HG02970 (cell line): ENCODE data around the gene VAV1.
"Not testable (repeated sequence)": the region's sequence is repeated elsewhere in the genome, so short reads cannot be mapped to it uniquely, and the experiment has no call there.

ENCODE experiments used
- ATAC-seq: cut with Tn5 transposase; IDR thresholded peaks from one replicate; pipeline ENCODE4 v1.9.1; 2021; ENCODE audit warnings: mild to moderate bottlenecking, moderate library complexity, moderate number of reproducible peaks; ENCODE audit not compliant: unreplicated experiment, low FRiP score

Gene VAV1

DNA sequence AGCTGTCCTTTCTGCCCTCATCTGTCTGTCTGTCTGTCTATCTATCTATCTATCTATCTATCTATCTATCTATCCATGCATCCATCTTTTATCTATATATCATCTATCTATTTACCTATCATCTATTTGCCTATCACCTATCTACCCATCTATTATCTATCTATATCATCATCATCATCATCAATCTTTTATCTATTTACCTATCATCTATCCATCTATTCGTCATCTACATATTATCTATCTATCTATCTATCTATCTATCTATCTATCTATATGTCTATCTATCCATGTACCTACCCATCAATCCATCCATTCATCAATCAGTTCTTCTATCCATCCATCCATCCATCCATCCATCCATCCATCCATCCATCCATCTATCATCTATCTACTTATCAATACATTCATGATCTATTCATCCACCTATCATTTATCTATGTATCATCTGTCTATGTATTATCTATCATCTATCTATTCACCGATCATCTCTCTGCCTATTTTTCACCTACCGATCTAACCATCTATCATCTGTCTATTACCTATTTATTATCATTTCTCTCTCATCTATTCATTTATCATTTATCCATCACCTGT is 65.7 kb downstream of the VAV1 start:
- ATAC-seq, result no peak

DNA sequence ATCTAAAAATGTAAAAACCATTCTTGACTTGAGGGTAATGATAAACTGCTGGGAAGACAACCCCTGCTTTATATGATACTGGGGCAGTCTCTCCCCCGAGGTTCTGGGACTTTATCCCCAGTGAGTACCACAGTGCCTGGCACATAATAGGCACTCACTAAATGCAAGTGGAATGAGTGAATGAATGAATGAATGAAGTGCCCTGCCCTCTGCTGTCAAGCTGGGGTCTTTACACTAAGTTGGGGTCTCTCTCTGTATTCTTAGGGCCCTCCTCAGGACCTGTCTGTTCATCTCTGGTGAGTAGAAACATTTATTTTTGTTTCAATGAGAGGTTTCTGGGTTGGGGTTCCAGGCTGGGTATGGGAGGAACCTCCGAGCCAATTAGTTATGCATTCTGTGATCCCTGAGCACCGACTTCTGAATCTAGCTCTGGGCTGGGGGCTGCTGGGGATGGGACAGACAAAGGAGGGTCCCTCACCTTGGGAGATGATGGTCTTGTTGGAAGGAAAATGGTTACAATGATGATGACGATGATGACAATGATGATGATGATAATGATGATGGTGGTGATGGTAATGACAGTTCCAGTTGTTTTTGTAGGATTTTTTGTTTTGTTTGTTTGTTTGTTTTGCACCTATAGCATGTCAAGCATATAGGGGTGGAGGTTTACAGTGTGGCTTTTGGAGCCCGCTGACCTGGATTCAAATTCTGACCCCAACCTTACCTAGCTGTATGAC is 70.5 kb downstream of the VAV1 start:
- ATAC-seq, result no peak

DNA sequence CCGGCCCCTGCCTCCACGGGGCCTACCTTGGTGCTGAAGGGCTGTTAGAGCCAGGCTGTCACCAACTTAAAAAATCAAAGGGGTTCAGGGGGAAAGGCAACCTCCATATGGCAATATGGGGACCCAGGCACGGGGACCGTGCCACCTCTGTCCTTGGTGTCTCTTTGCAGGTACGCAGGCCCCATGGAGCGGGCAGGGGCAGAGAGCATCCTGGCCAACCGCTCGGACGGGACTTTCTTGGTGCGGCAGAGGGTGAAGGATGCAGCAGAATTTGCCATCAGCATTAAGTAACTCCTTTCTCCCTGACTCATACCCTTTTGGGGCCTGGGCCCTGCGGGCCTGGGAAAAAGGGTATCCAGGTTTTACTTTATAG is 75.3 kb downstream of the VAV1 start:
- ATAC-seq, result no peak

DNA sequence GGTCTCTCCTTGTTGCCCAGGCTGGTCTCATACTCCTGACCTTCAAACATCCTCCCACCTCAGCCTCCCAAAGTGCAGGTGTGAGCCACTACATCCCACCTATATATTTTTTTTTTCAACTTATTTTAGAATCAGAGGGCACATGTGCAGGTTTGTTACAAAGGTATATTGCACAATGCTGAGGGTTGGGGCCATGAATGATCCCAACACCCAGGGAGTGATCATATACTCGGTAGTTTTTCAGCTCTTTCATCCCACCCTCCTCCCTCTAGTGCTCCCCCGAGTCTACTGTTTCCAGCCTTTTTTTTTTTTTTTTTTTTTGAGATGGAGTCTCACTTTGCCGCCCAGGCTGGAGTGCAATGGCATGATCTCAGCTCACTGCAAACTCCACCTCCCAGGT is 76.5 kb downstream of the VAV1 start:
- ATAC-seq, result no peak

DNA sequence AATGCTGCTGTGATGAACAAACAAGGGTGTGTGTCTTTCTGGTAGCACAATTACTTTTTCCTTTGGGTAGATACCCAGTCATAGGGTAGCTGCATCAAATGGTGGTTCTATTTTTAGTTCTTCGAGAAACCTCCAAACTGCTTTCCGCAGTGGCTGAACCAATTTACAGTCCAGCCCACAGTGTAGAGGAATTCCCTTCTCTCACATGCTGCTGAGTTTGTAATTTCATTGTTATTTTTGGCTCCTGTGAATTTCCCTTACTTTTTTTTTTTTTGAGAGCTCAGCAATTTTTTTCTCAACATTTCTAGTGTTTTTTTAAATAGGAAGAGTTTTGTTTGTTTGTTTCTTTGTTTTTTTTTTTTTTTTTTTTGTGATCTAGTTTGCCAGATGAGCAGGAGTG is 77.4 kb downstream of the VAV1 start:
- ATAC-seq, result no peak

DNA sequence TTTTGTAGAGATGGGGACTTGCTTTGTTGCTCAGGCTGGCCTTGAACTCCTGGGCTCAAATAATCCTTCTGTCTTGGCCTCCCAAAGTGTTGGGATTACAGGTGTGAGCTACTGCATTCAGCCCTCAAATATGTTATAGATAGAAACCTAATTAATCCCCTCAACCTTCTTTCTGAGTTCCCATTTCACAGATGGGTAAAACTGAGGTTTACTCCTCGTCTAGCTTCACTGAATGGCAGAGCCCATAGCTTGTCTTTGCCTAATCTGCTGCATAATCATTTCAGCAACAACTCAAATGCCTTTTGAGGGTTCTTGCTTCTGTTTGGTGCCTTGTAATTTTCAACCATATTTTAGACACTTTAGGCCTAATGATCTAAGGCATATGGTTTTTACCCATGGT is 78.9 kb downstream of the VAV1 start:
- no peak for ATAC-seq

DNA sequence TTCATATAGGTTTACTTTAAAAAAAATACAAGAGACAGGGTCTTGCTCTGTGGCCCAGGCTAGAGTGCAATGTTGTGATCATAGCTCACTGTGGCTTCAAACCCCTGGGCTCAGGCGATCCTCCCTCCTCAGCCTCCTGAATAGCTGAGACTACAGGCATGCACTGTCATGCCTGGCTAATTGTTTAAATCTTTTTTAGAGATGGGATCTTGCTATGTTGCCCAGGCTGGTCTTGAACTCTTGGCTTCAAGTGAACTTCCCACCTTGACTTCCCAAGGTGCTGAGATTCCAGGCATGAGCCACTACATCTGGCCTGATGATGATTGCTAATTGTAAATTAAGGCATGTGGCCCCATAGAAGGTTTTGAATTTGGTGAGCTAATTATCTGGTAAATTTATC is 79.5 kb downstream of the VAV1 start:
- ATAC-seq, result no peak

DNA sequence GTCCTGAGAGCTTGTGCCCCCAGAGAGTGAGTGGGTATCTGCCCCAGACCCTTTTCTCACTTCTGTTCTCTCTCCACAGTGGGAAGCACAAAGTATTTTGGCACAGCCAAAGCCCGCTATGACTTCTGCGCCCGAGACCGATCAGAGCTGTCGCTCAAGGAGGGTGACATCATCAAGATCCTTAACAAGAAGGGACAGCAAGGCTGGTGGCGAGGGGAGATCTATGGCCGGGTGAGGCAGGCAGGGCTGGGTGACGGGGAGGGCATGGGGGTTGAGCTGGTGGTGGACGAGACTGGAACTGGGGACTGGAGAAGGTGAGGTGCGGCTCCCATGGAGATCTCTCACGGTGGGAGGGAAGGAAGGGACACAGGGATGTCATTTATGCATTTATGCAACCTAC is 81.4 kb downstream of the VAV1 start:
- ATAC-seq, result no peak

DNA sequence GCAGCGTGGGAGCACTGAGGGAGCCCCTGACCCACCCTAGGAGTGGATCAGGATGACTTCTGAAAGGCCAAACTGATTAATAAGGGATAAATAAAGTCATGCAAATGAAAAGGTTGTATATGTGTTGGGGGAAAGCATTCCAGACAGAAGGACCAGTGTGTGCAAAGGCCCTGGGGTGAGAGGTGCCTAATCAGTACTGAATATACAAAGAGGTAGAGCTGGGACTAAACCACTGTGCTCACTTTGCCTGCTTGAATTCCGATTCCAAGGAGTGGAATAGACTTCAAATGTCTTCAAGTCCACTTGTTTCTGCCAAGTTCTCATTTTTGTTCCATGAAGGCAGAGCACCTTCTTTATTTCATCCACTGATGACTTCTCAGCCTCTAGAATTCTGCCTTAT is 82.2 kb downstream of the VAV1 start:
- no peak for ATAC-seq

DNA sequence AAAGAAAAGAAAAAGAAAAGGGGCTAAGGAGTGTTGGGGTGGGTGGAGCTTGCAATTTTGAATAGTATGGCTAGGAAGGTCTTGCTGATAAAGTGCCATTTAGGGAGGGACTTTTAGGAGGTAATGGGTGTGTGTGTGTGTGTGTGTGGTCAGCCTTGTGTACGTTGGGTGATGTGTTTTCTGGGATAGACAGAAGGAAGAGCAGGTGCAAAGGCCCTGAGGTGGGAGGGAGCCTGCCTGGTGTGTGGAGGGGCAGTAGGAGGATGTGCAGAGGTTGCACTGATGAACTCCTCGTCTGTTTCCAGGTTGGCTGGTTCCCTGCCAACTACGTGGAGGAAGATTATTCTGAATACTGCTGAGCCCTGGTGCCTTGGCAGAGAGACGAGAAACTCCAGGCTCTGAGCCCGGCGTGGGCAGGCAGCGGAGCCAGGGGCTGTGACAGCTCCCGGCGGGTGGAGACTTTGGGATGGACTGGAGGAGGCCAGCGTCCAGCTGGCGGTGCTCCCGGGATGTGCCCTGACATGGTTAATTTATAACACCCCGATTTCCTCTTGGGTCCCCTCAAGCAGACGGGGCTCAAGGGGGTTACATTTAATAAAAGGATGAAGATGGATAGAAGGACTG is 84.4 kb downstream of the VAV1 start:
- no peak for ATAC-seq

DNA sequence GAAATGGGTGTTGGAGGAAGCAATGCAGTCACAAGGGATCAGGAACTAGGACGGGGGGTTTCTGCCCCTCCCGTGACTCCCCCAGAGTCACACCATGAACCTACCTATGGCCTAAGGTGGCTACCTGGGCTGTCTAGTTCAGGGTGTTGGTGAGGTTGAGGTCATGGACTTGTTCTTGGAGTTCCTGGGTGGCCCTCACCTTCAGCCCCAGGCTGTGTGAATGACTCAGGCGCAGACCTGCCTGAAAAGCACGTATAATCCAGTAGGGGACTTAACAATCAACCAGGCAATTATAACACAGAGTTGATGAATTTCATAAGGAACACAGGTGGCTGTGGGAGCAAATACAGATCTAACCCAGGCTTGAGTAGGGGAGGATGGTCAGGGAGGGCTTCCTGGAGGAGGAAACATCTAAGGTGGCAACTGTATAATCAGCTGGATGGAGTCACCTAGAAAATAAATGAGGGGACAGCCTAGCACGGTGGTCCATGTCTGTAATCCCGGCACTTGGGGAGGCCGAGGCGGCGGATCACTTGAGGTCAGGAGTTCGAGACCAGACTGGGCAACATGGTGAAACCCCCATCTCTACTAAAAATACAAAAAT is 89.3 kb downstream of the VAV1 start:
- ATAC-seq, result no peak

DNA sequence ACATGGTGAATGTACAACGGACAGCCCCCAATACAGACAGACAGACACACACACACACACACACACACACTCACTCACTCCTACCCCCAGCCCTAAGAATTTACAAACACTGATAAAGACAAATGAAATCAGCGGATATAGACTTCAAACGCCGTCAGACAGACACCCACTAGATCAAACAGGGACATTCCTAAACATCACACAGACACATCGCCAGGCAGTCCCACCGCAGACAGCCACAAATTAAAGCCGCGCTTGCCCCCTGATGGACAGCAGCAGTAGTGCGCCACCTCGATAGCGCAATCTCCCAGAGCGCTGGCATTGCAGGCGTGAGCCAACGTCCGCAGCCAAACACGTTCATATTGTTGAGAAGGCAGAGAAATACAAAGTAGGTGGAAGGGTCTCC is 90.2 kb downstream of the VAV1 start:
- ATAC-seq, result no peak

DNA sequence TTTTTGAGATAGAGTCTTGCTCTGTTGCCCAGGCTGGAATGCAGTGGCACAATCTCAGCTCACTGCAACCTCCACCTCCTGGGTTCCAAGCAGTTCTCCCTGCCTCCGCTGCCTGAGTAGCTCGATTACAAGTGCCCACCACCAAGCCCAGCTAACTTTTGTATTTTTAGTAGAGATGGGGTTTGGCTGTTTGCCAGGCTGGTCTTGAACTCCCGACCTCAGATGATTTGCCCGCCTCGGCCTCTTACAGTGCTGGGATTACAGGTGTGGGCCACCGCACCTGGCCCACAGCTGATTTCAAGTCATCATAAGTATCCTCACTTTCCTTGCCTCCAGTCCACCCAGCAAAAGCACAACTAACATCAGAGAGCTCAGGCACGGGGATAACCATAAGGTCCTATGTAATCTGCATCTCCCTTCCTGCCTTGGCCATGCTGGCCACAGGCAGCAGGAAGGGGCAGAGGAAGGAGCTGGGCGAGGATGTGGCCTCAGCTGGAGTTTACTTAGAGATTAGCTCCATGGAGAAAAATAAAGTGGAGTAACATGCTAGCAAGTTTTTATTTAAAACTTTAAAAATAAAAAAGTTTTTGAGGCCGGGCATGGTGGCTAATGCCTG is 91.9 kb downstream of the VAV1 start:
- ATAC-seq, result no peak

DNA sequence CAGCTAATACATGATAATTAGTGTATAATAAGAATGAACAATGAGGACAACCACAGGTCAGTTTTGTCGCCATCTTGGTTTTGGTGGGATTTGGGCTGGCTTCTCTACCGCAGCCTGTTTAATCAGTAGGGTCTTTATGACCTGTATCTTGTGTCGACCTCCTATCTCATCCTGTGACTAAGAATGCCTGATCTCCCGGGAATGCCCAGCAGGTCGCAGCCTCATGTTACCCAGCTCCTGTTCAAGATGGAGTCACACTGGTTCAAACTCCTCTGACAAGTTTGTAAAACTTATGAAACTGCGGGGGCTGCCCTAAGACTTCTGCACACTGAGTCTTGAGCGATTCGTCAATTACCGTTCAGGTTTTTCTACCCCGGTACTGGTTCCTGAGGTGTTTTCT is 93.3 kb downstream of the VAV1 start:
- ATAC-seq, result no peak

DNA sequence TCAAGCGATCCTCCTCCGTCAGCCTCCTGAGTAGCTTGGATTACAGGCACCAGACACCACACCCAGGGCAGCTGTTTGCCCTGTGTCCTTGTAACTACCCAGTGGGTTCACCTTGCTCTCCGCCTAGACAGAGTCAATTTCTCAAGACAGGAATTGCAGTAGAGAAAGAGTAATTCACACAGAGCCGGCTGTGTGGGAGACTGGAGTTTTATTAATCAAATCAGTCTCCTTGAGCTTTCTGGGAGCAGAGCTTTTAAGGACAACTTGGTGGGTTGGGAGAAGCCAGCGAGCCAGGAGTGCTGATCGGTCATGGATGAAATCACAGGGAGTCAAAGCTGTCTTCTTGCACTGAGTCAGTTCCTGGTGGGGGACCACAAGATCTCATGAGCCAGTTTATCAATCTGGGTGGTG is 94.2 kb downstream of the VAV1 start:
- no peak for ATAC-seq

DNA sequence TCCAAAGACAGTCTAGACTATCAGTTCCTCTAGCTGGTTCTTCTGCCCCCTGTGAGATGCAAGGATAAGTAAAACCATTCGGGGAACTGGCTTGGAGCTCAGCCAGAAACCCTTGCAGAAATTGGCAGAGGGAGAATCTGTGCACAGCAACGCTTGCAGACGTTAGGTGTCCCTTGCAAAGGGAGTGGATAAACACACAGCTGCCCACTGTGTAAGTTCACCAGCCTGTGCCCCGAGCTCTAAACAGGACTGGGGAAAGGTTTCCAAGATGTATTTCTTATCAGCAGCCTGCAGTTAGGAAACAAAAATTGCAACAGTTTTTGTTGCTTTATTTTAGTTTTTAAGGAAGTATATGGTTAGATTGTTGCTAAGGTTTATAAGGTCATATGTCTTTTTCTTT is 95.8 kb downstream of the VAV1 start:
- ATAC-seq, result no peak

DNA sequence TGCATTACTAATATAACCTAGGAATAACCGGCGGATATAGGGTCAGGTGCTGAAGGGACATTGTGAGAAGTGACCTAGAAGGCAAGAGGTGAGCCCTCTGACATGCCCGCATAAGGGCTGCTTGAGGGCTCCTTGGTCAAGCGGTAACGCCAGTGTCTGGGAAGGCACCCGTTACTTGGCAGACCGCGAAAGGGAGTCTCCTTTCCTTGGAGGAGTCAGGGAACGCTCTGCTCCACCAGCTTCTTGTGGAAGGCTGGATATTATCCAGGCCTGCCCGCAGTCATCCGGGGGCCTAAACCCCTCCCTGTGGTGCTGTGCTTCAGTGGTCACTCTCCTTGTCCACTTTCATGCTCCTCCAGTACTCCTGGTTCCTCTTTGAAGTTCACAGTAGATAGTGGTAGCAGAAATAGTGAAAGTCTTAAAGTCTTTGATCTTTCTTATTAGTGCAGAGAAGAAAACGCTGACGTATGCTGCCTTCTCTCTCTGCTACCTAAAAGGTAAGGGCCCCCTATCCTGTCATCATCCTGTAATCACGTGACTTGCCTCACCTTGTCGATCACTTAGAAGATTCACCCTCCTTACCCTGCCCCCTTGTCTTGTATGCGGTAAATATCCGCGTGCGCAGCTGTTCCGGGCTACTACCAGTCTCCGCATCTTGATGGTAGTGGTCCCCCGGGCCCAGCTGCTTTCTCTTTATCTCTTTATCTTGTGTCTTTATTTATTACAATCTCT is 96.8 kb downstream of the VAV1 start:
- ATAC-seq, result not testable (repeated sequence)

DNA sequence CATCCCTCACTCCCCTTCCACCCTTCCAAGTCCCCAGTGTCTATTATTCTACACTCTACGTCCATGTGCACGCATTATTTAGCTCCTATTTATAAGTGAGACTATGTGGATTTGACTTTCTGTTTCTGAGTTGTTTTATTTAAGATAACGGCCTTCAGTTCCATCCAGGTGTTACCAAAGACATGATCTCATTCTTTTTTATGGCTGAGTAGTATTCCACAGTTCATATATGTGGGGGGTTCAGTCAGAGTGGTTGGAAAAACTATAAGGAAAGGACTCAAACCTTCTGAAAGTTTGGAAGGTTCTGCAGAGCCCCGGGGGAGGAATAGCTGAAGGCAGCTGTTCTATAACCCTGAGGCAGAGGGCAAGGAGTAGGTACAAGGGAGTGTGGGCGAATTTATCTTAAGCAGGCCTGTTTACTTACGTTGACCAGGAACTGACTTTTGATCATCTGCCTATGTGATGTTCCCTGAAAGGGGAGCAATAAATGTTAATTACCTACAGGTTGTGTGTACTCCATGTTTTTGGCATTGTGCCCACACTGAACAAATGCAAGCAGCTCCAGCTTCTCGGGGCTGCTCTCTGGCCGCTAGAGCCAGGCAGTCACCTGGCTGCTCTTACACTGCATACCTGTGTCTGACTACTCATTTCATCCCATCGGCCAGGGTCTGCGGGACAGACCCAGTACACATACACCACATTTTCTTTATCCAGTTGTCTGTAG is 101.4 kb downstream of the VAV1 start:
- no peak for ATAC-seq

DNA sequence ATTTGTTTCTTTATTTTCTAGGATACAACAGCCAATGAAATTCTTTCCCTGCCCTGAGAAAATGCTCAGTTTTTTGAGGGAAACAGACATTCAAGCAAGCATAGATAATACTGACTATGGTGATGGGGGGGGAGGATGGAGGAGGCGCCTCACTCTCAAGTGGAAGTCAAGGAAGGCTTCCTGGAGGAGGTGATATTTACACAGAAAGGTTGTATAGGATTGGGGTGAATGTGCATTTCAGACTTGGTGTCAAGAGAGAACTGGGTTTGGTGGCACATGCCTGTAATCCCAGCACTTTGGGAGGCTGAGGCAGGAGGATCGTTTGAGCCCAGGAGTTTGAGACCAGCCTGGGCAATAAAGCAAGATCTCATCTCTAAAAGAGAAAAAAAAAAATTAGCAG is 102.7 kb downstream of the VAV1 start:
- no peak for ATAC-seq

DNA sequence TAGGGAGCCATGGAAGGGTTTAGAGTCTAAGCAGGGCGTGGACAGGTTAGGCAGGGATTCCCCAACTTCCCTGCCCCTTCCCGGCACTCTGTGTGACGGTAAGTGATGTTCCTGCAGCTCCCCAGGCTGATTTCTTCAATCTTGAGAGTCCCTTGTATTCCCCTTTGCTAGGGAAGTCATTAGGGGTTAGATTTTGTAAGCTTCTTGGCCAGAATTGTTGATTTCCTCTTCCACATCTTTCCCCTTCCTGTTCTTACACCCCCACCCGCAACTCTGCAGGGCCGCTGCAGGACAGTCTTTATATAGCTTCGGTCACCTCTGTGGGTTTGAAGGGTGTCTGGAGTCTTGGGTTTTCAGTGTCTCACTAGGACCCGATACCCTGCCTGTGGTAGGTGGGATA is 104.2 kb downstream of the VAV1 start:
- ATAC-seq, result no peak
